IMR-90 (cell line): ENCODE measurements around the gene HYAL1. TPM values are rescaled to one million over a fixed set of nuclear protein-coding genes. Genes with fewer than 3 reads are reported as not detected.

Experiments
- ATAC-seq: fragments of 200-7000 bp; cut with Tn5 transposase; 2 replicates; pipeline ENCODE4 v1.9.1; 2020; ENCODE audit warnings: low read depth, mild to moderate bottlenecking, moderate library complexity
- BruUV-seq: library from RNA; stranded (reverse); fragments of 400-500 nt; replicated peaks from 2 replicates; lab custom pipeline; 2021; lab: Mats Ljungman, UMichigan
- CTCF ChIA-PET: fragments of 300-600 bp; formaldehyde crosslinking; extraction: SDS; loops from one replicate; lab custom pipeline; 2021; ENCODE audit warnings: antibody characterized with exemption; lab: Yijun Ruan, JAX
- POLR2A ChIA-PET: fragments of 300-600 bp; sonication (Branson Sonifier 250); formaldehyde crosslinking; loops from one replicate; lab custom pipeline; 2022; ENCODE audit warnings: antibody characterized with exemption; ENCODE audit not compliant: unreplicated experiment; lab: Charles Lee
- DNase-seq: peaks from one replicate; pipeline ENCODE4 v3.0.0; 2013
- H2AFZ ChIP-seq: replicated peaks from 2 replicates; pipeline ENCODE3; 2013; ENCODE audit warnings: low read length, mild to moderate bottlenecking; ENCODE audit not compliant: poor library complexity
- H2AK5ac ChIP-seq: 2 replicates; pipeline ENCODE4 v1.6.1; 2013; ENCODE audit warnings: low read depth, low read length, inconsistent platforms
- H2AK9ac ChIP-seq: replicated peaks from 2 replicates; pipeline ENCODE3; 2013; ENCODE audit warnings: mild to moderate bottlenecking, low read depth, low read length, moderate library complexity; ENCODE audit not compliant: poor library complexity
- H2BK120ac ChIP-seq: 2 replicates; pipeline ENCODE4 v1.6.1; 2013; ENCODE audit warnings: low read depth, low read length, inconsistent platforms
- H2BK15ac ChIP-seq: 3 replicates; pipeline ENCODE4 v1.6.1; 2013; ENCODE audit warnings: low read depth, low read length, inconsistent platforms
- H2BK20ac ChIP-seq: 2 replicates; pipeline ENCODE4 v1.6.1; 2013; ENCODE audit warnings: low read depth, mild to moderate bottlenecking, inconsistent platforms, low read length, moderate library complexity
- H2BK5ac ChIP-seq: 2 replicates; pipeline ENCODE4 v1.6.1; 2013; ENCODE audit warnings: mild to moderate bottlenecking, low read depth, low read length, inconsistent platforms; ENCODE audit not compliant: poor library complexity, severe bottlenecking
- H3K14ac ChIP-seq: replicated peaks from 2 replicates; pipeline ENCODE4 v1.6.1; 2013; ENCODE audit warnings: low read depth, low read length, inconsistent platforms
- H3K18ac ChIP-seq: 2 replicates; pipeline ENCODE4 v1.6.1; 2013; ENCODE audit warnings: low read depth, low read length, control low read depth
- H3K23ac ChIP-seq: 2 replicates; pipeline ENCODE4 v1.6.1; 2013; ENCODE audit warnings: low read depth, low read length, inconsistent platforms
- H3K27ac ChIP-seq: 2 replicates; pipeline ENCODE4 v1.5.1; 2013; ENCODE audit warnings: mild to moderate bottlenecking, control low read depth, low read length; ENCODE audit not compliant: insufficient read depth
- H3K27me3 ChIP-seq: 2 replicates; pipeline ENCODE4 v1.6.1; 2013; ENCODE audit warnings: low read length; ENCODE audit not compliant: control insufficient read depth, insufficient read depth
- H3K36me3 ChIP-seq: 2 replicates; pipeline ENCODE4 v1.6.1; 2013; ENCODE audit warnings: low read length, mixed read lengths; ENCODE audit not compliant: control insufficient read depth, insufficient read depth
- H3K4ac ChIP-seq: 2 replicates; pipeline ENCODE4 v1.6.1; 2013; ENCODE audit warnings: low read depth, low read length, inconsistent platforms
- H3K4me1 ChIP-seq: 2 replicates; pipeline ENCODE4 v1.6.1; 2013; ENCODE audit warnings: low read length, mixed read lengths; ENCODE audit not compliant: control insufficient read depth, insufficient read depth
- H3K4me2 ChIP-seq: 2 replicates; pipeline ENCODE4 v1.6.1; 2013; ENCODE audit warnings: low read depth, mild to moderate bottlenecking, control low read depth, low read length, moderate library complexity
- H3K4me3 ChIP-seq: 2 replicates; pipeline ENCODE4 v1.5.1; 2013; ENCODE audit warnings: low read depth, mild to moderate bottlenecking, control low read depth, low read length, moderate library complexity; ENCODE audit not compliant: insufficient read depth
- H3K56ac ChIP-seq: 2 replicates; pipeline ENCODE4 v1.6.1; 2013; ENCODE audit warnings: low read length, inconsistent platforms; ENCODE audit not compliant: insufficient read depth; ENCODE audit errors: extremely low read depth
- H3K79me1 ChIP-seq, 2 experiments: 2 replicates each; pipeline ENCODE4 v1.6.1; 2013; ENCODE audit warnings: low read length in 2 of 2, inconsistent platforms in 1 of 2, low read depth in 1 of 2
- H3K9ac ChIP-seq: 2 replicates; pipeline ENCODE4 v1.6.1; 2013; ENCODE audit warnings: low read depth, low read length, control low read depth
- H3K9me1 ChIP-seq: 2 replicates; pipeline ENCODE4 v1.6.1; 2013; ENCODE audit warnings: low read length, inconsistent platforms; ENCODE audit not compliant: insufficient read depth
- H3K9me3 ChIP-seq: 2 replicates; pipeline ENCODE4 v1.6.1; 2013; ENCODE audit warnings: low read length; ENCODE audit not compliant: control insufficient read depth, insufficient read depth
- H4K20me1 ChIP-seq: 2 replicates; pipeline ENCODE4 v1.6.1; 2013; ENCODE audit warnings: low read length, inconsistent platforms; ENCODE audit not compliant: insufficient read depth
- H4K5ac ChIP-seq: 2 replicates; pipeline ENCODE4 v1.6.1; 2013; ENCODE audit warnings: mild to moderate bottlenecking, low read depth, low read length, control low read depth
- H4K8ac ChIP-seq, 2 experiments: 2 replicates each; pipeline ENCODE4 v1.6.1; 2013; ENCODE audit warnings: low read depth in 2 of 2, low read length in 2 of 2, control low read depth in 1 of 2, inconsistent platforms in 1 of 2
- H4K91ac ChIP-seq: 2 replicates; pipeline ENCODE4 v1.6.1; 2013; ENCODE audit warnings: low read depth, low read length, inconsistent platforms; ENCODE audit not compliant: insufficient read depth
- BHLHE40 ChIP-seq: fragments of 150-350 bp; IDR thresholded peaks from 2 replicates; pipeline ENCODE4 v1.6.1; 2016; ENCODE audit warnings: mild to moderate bottlenecking, low read depth, low read length
- CEBPB ChIP-seq: IDR thresholded peaks from 2 replicates; pipeline ENCODE4 v1.6.1; 2012; ENCODE audit warnings: low read depth, low read length, improper control_type of control experiment
- CHD1 ChIP-seq: IDR thresholded peaks from 2 replicates; pipeline ENCODE4 v1.6.1; 2012; ENCODE audit warnings: low read depth, low read length, improper control_type of control experiment
- FOS ChIP-seq: fragments of 150-350 bp; IDR thresholded peaks from 2 replicates; pipeline ENCODE4 v1.6.1; 2016; ENCODE audit warnings: low read depth, low read length
- MAFK ChIP-seq: IDR thresholded peaks from 2 replicates; pipeline ENCODE4 v1.6.1; 2012; ENCODE audit warnings: low read depth, low read length, improper control_type of control experiment
- MAZ ChIP-seq: IDR thresholded peaks from 2 replicates; pipeline ENCODE4 v1.6.1; 2012; ENCODE audit warnings: low read depth, mild to moderate bottlenecking, low read length, improper control_type of control experiment, moderate library complexity, borderline replicate concordance
- MXI1 ChIP-seq: IDR thresholded peaks from 2 replicates; pipeline ENCODE4 v1.6.1; 2012; ENCODE audit warnings: low read depth, mild to moderate bottlenecking, low read length, moderate library complexity, borderline replicate concordance
- NFE2L2 ChIP-seq: fragments of 150-350 bp; IDR thresholded peaks from 2 replicates; pipeline ENCODE4 v1.6.1; 2016; ENCODE audit warnings: low read depth, mild to moderate bottlenecking, low read length
- POLR2A ChIP-seq: IDR thresholded peaks from 2 replicates; pipeline ENCODE4 v1.6.1; 2012; ENCODE audit warnings: mild to moderate bottlenecking, low read depth, low read length
- RAD21 ChIP-seq: IDR thresholded peaks from 2 replicates; pipeline ENCODE4 v1.6.1; 2012; ENCODE audit warnings: low read length, improper control_type of control experiment
- RCOR1 ChIP-seq: IDR thresholded peaks from 2 replicates; pipeline ENCODE4 v1.6.1; 2012; ENCODE audit warnings: mild to moderate bottlenecking, low read length, improper control_type of control experiment; ENCODE audit not compliant: insufficient replicate concordance
- RFX5 ChIP-seq: IDR thresholded peaks from 2 replicates; pipeline ENCODE4 v1.8.0; 2012; ENCODE audit warnings: low read depth, mild to moderate bottlenecking, low read length, moderate library complexity
- SMC3 ChIP-seq: fragments of 150-350 bp; IDR thresholded peaks from 2 replicates; pipeline ENCODE4 v1.6.1; 2016; ENCODE audit warnings: low read depth, mild to moderate bottlenecking, antibody characterized with exemption, low read length, moderate library complexity
- WGBS, 2 experiments: methylation state at CpG; one replicate each; pipeline versions ENCODE4 v1.1.5 to v1.1.7; 2013; ENCODE audit warnings: missing lambda C conversion rate in 2 of 2; ENCODE audit not compliant: insufficient read length in 1 of 2; ENCODE audit errors: extremely low coverage in 2 of 2; 5-methylcytosine and 5-hydroxymethylcytosine counted together
- dilution Hi-C: fragments of 300-500 bp; cut with HindIII; formaldehyde crosslinking; loops from one replicate; pipeline ENCODE4 v1.14.3; 2018; ENCODE audit warnings: low sequenced_read_pairs; ENCODE audit not compliant: unreplicated experiment
- in situ Hi-C: fragments of 300-500 bp; cut with MboI; formaldehyde crosslinking; loops from 3 replicates; pipeline ENCODE4 v1.14.3; 2019; ENCODE audit warnings: low sequenced_read_pairs, inconsistent platforms, mixed read lengths
- intact Hi-C: fragments of 100-400 bp; cut with micrococcal nuclease; formaldehyde crosslinking; loops from 2 replicates; pipeline ENCODE4 v1.10.0; 2022
- polyA plus RNA-seq, 3 experiments: library from polyadenylated mRNA; depleted of rRNA; stranded (reverse); fragments of >200 nt; gene quantifications; 2 replicates each; pipeline ENCODE4 v1.2.3, GENCODE V29; 2012; ENCODE audit warnings: low replicate concordance in 1 of 3
- total RNA-seq: library from RNA; depleted of rRNA; stranded (reverse); fragments of >200 nt; gene quantifications from 2 replicates; pipeline ENCODE4 v1.2.3, GENCODE V29; 2012
- TF ChIP-seq, protein P1 (sequence below): conservative IDR thresholded peaks from 2 replicates; pipeline ENCODE4 v1.5.1; 2012; ENCODE audit warnings: mild to moderate bottlenecking, low read depth, low read length, improper control_type of control experiment
- TF ChIP-seq, protein P2 (sequence below): fragments of 150-350 bp; IDR thresholded peaks from 2 replicates; pipeline ENCODE4 v1.6.1; 2016; ENCODE audit warnings: low read depth, mild to moderate bottlenecking, low read length, moderate library complexity, borderline replicate concordance
- TF ChIP-seq, protein P3 (sequence below): fragments of 150-350 bp; IDR thresholded peaks from 2 replicates; pipeline ENCODE4 v1.6.1; 2017; ENCODE audit warnings: mild to moderate bottlenecking, antibody characterized with exemption, low read length, low read depth

The HYAL1 gene
- total and polyA plus RNA-seq, 2 of the 4 experiments (the other 2 are of a cell fraction): 0.32 to 0.36 TPM

DNA sequence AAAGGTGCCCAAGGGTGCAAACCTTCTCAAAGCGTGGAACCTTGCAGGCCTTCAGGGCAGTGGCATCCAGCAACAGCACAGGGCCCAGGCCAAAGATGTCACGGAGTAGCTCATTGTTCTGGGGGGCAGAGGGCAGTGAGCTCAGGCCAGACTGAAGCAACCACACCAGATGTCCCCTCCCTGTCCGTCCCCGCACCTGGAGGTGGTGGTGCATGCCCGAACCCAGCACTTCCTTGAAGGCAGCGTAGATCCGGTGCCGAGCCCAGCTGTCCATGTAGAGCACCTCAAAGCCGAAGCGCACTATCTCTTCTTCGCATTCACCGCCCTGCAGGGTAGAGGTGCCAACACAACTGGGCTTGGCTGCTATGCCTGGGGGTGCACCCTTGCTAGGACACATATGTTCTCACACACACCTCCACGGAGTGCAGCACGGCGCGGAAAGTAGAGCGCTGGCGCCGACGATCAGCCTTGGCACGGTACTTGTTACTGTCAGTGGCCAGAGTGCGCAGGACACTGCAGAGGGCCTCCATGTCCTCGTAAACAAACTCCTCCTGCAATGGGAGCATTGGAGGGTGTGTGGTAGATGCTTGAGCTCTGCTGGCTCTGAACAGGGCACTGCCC, 14.9 kb downstream of the HYAL1 start:
- Histone ChIP-seq H3K4ac (no peak overlapping the region), H3K4me2 (no peak overlapping the region), H3K36me3 (peaks cover 34% of the 10 kb centered on the region), H2BK5ac (no peak overlapping the region), H3K4me3 (no peak overlapping the region), H4K5ac (no peak overlapping the region), H3K23ac (no peak overlapping the region), H4K91ac (no peak overlapping the region), H3K56ac (no peak overlapping the region), H3K27me3 (no peaks in the 10 kb centered on the region), H4K20me1 (no peaks in the 10 kb centered on the region; the same call in 1 of the 2 replicates), H3K4me1 (peaks cover 8% of the 10 kb centered on the region), H3K14ac (no peak overlapping the region), H2BK20ac (no peak overlapping the region), H3K18ac (no peak overlapping the region), H2BK15ac (no peak overlapping the region), H3K9me1 (no peaks in the 10 kb centered on the region; the same call in 1 of the 2 replicates), H3K79me1 (peaks cover 14 to 31% of the 10 kb centered on the region in 2 experiments), H2AK5ac (no peak overlapping the region), H3K9me3 (no peaks in the 10 kb centered on the region), H3K27ac (no peak overlapping the region), H2AK9ac (no peak overlapping the region), H2AFZ (no peak overlapping the region), H3K9ac (no peak overlapping the region), H2BK120ac (no peak overlapping the region), H4K8ac (no peak overlapping the region)
- dilution Hi-C loops (no loop called here), in situ Hi-C loops (no loop called here), intact Hi-C loops (no loop called here)
- ATAC-seq (no peak), DNase-seq (no peak)
- TF ChIP-seq, protein P1, sequence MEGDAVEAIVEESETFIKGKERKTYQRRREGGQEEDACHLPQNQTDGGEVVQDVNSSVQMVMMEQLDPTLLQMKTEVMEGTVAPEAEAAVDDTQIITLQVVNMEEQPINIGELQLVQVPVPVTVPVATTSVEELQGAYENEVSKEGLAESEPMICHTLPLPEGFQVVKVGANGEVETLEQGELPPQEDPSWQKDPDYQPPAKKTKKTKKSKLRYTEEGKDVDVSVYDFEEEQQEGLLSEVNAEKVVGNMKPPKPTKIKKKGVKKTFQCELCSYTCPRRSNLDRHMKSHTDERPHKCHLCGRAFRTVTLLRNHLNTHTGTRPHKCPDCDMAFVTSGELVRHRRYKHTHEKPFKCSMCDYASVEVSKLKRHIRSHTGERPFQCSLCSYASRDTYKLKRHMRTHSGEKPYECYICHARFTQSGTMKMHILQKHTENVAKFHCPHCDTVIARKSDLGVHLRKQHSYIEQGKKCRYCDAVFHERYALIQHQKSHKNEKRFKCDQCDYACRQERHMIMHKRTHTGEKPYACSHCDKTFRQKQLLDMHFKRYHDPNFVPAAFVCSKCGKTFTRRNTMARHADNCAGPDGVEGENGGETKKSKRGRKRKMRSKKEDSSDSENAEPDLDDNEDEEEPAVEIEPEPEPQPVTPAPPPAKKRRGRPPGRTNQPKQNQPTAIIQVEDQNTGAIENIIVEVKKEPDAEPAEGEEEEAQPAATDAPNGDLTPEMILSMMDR: no peak
- no peak for TF ChIP-seq NFE2L2
- no peak for TF ChIP-seq CHD1
- TF ChIP-seq RFX5: no peak
- TF ChIP-seq CEBPB: no peak
- no peak for TF ChIP-seq MAFK
- no peak for TF ChIP-seq POLR2A
- TF ChIP-seq, protein P2, sequence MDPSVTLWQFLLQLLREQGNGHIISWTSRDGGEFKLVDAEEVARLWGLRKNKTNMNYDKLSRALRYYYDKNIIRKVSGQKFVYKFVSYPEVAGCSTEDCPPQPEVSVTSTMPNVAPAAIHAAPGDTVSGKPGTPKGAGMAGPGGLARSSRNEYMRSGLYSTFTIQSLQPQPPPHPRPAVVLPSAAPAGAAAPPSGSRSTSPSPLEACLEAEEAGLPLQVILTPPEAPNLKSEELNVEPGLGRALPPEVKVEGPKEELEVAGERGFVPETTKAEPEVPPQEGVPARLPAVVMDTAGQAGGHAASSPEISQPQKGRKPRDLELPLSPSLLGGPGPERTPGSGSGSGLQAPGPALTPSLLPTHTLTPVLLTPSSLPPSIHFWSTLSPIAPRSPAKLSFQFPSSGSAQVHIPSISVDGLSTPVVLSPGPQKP: no peak
- no peak for TF ChIP-seq MAZ
- no peak for TF ChIP-seq MXI1
- TF ChIP-seq BHLHE40: no peak
- no peak for TF ChIP-seq SMC3
- no peak for TF ChIP-seq FOS
- TF ChIP-seq RCOR1: no peak
- TF ChIP-seq, protein P3, sequence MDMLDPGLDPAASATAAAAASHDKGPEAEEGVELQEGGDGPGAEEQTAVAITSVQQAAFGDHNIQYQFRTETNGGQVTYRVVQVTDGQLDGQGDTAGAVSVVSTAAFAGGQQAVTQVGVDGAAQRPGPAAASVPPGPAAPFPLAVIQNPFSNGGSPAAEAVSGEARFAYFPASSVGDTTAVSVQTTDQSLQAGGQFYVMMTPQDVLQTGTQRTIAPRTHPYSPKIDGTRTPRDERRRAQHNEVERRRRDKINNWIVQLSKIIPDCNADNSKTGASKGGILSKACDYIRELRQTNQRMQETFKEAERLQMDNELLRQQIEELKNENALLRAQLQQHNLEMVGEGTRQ: no peak
- no peak for TF ChIP-seq RAD21
- 94% methylated on average over 8 of the region's 23 CpGs; no CpG with 5 or more reads in 1 of the 2 experiments for WGBS, 2 experiments
- no TSS peak for BruUV-seq
- CTCF ChIA-PET: no interaction called here
- POLR2A ChIA-PET: no interaction called here
